WTC11 (cell line): ENCODE data around the gene CADM2. TPM values are rescaled to one million over a fixed set of nuclear protein-coding genes. Genes with fewer than 3 reads are reported as not detected.

Source experiments
- ATAC-seq: fragments of 200-7000 bp; cut with Tn5 transposase; 2 replicates; pipeline ENCODE4 v1.10.0; 2021; ENCODE audit warnings: mild to moderate bottlenecking, moderate library complexity
- CTCF ChIA-PET: fragments of 300-600 bp; sonication (Branson Sonifier 250); formaldehyde crosslinking; loops from one replicate; lab custom pipeline; 2021; ENCODE audit warnings: antibody characterized with exemption; lab: Charles Lee
- POLR2A ChIA-PET: fragments of 350-600 bp; sonication (Branson Sonifier 250); formaldehyde crosslinking; loops from one replicate; lab custom pipeline; 2021; ENCODE audit warnings: antibody characterized with exemption; lab: Charles Lee
- DNase-seq: peaks from one replicate; pipeline ENCODE4 v3.0.0; 2021; ENCODE audit warnings: low spot score
- H3K27ac Mint-ChIP-seq: 2 replicates; pipeline ENCODE4 v1.8.0; 2021; ENCODE audit warnings: mixed read lengths
- H3K27me3 Mint-ChIP-seq: 2 replicates; pipeline ENCODE4 v1.8.0; 2021; ENCODE audit warnings: low read depth, mild to moderate bottlenecking, moderate library complexity, mixed read lengths
- H3K36me3 Mint-ChIP-seq: 2 replicates; pipeline ENCODE4 v1.8.0; 2021; ENCODE audit warnings: mixed read lengths
- H3K4me1 Mint-ChIP-seq: 2 replicates; pipeline ENCODE4 v1.8.0; 2022; ENCODE audit warnings: mixed read lengths
- H3K4me3 Mint-ChIP-seq: 2 replicates; pipeline ENCODE4 v1.8.0; 2021; ENCODE audit warnings: mild to moderate bottlenecking, moderate library complexity, mixed read lengths
- H3K9me3 Mint-ChIP-seq: 2 replicates; pipeline ENCODE4 v1.8.0; 2021; ENCODE audit warnings: mixed read lengths
- CREB1 ChIP-seq: sonication (generic); formaldehyde crosslinking; IDR thresholded peaks from 2 replicates; pipeline ENCODE4 v1.8.0; 2023; ENCODE audit warnings: mild to moderate bottlenecking, missing genetic modification reagents
- EMX1 ChIP-seq: fragments of 250-450 bp; sonication (Bioruptor Pico); IDR thresholded peaks from 2 replicates; pipeline ENCODE4 v1.8.0; 2021; ENCODE audit warnings: mild to moderate bottlenecking
- FOXJ3 ChIP-seq: sonication (generic); formaldehyde crosslinking; IDR thresholded peaks from 2 replicates; pipeline ENCODE4 v1.9.0; 2021; ENCODE audit warnings: missing genetic modification reagents, mild to moderate bottlenecking, borderline replicate concordance
- GTF2I ChIP-seq: fragments of 250-450 bp; sonication (Bioruptor Pico); conservative IDR thresholded peaks from 2 replicates; pipeline ENCODE4 v1.4.0; 2021; ENCODE audit warnings: mild to moderate bottlenecking
- KAT7 ChIP-seq: sonication (generic); formaldehyde crosslinking; IDR thresholded peaks from 2 replicates; pipeline ENCODE4 v1.8.1; 2023; ENCODE audit warnings: missing genetic modification reagents, mild to moderate bottlenecking, borderline replicate concordance
- OVOL2 ChIP-seq: fragments of 250-450 bp; sonication (Bioruptor Pico); IDR thresholded peaks from 2 replicates; pipeline ENCODE4 v1.9.0; 2021; ENCODE audit warnings: mild to moderate bottlenecking, borderline replicate concordance
- PRRX2 ChIP-seq: fragments of 250-450 bp; sonication (Bioruptor Pico); IDR thresholded peaks from 2 replicates; pipeline ENCODE4 v1.8.0; 2021; ENCODE audit warnings: mild to moderate bottlenecking
- RELA ChIP-seq: sonication (generic); formaldehyde crosslinking; IDR thresholded peaks from 2 replicates; pipeline ENCODE4 v1.8.1; 2022; ENCODE audit warnings: missing genetic modification reagents, mild to moderate bottlenecking, borderline replicate concordance
- TCF7 ChIP-seq: sonication (generic); formaldehyde crosslinking; IDR thresholded peaks from 2 replicates; pipeline ENCODE4 v1.8.0; 2022; ENCODE audit warnings: mild to moderate bottlenecking, low read depth, missing genetic modification reagents, moderate library complexity
- ZNF138 ChIP-seq: sonication (generic); formaldehyde crosslinking; conservative IDR thresholded peaks from 2 replicates; pipeline ENCODE4 v1.8.1; 2022; ENCODE audit warnings: mild to moderate bottlenecking, moderate library complexity, missing genetic modification reagents
- ZNF219 ChIP-seq: sonication (generic); formaldehyde crosslinking; IDR thresholded peaks from 2 replicates; pipeline ENCODE4 v1.8.0; 2023; ENCODE audit warnings: missing genetic modification reagents, mild to moderate bottlenecking, borderline replicate concordance
- ZNF317 ChIP-seq: sonication (generic); formaldehyde crosslinking; IDR thresholded peaks from 2 replicates; pipeline ENCODE4 v1.8.1; 2023; ENCODE audit warnings: low read depth, mild to moderate bottlenecking, moderate library complexity, missing genetic modification reagents, borderline replicate concordance
- total RNA-seq: library from RNA; stranded (reverse); gene quantifications from 3 replicates; pipeline ENCODE4 v1.2.3, GENCODE V29; 2021
- TF ChIP-seq, protein P1 (sequence below): sonication (generic); formaldehyde crosslinking; IDR thresholded peaks from 2 replicates; pipeline ENCODE4 v1.8.0; 2023; ENCODE audit warnings: mild to moderate bottlenecking, missing genetic modification reagents
- TF ChIP-seq, protein P2 (sequence below): sonication (generic); formaldehyde crosslinking; conservative IDR thresholded peaks from 2 replicates; pipeline ENCODE4 v1.8.1; 2023; ENCODE audit warnings: mild to moderate bottlenecking, low read depth, missing genetic modification reagents, moderate library complexity
- TF ChIP-seq, protein P3 (sequence below): fragments of 250-450 bp; sonication (Bioruptor Pico); IDR thresholded peaks from 2 replicates; pipeline ENCODE4 v2.1.2; 2022; ENCODE audit warnings: mild to moderate bottlenecking, moderate library complexity
- TF ChIP-seq, protein P4 (sequence below): sonication (generic); formaldehyde crosslinking; IDR thresholded peaks from 2 replicates; pipeline ENCODE4 v1.8.1; 2022; ENCODE audit warnings: mild to moderate bottlenecking, moderate library complexity, missing genetic modification reagents
- TF ChIP-seq, protein P5 (sequence below): sonication (generic); formaldehyde crosslinking; IDR thresholded peaks from 2 replicates; pipeline ENCODE4 v1.8.0; 2023; ENCODE audit warnings: missing genetic modification reagents, mild to moderate bottlenecking, borderline replicate concordance
- TF ChIP-seq, protein P6 (sequence below): sonication (generic); formaldehyde crosslinking; IDR thresholded peaks from 2 replicates; pipeline ENCODE4 v1.8.1; 2023; ENCODE audit warnings: mild to moderate bottlenecking, missing genetic modification reagents

The CADM2 gene
- total RNA-seq, 1 experiment from 2014 or later: 18.8 TPM

DNA sequence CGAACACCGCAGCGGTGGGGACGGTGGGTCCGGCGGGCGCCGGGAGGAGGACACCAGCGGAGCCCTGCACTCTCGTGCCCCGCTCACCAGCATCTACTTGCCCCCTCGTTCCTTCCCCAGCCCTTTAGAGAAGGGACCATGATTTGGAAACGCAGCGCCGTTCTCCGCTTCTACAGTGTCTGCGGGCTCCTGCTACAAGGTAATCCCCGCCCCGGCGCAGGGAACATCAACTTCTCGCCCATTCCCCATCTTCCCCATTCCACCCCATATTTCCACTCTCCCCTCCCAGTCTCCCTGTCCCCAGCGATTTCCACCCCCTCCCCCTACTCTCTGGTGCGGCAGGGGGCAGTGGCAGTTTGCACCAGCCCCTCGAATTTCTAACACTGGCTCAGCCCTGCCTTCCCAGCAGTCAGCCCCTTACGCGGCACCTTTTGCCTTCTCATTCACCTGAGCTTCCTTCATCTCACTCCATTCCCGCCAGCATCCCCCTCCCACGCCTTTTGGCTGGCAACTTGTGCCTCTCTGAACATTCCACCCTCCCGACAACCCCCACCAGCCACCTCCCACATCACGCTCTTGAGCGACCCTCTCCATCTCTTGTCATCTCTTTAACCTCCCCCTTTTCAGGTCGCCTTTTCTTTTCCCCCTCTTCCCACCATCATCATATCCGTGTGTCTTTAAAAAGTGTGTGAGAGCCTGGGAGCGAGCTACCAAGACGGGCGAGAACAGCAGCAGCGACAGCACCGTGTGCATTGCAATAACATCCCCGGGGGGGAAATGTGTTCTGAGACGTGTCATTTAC is 882 bp downstream of the CADM2 start (continued):
- TF ChIP-seq, protein P1, sequence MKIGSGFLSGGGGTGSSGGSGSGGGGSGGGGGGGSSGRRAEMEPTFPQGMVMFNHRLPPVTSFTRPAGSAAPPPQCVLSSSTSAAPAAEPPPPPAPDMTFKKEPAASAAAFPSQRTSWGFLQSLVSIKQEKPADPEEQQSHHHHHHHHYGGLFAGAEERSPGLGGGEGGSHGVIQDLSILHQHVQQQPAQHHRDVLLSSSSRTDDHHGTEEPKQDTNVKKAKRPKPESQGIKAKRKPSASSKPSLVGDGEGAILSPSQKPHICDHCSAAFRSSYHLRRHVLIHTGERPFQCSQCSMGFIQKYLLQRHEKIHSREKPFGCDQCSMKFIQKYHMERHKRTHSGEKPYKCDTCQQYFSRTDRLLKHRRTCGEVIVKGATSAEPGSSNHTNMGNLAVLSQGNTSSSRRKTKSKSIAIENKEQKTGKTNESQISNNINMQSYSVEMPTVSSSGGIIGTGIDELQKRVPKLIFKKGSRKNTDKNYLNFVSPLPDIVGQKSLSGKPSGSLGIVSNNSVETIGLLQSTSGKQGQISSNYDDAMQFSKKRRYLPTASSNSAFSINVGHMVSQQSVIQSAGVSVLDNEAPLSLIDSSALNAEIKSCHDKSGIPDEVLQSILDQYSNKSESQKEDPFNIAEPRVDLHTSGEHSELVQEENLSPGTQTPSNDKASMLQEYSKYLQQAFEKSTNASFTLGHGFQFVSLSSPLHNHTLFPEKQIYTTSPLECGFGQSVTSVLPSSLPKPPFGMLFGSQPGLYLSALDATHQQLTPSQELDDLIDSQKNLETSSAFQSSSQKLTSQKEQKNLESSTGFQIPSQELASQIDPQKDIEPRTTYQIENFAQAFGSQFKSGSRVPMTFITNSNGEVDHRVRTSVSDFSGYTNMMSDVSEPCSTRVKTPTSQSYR (CRISPR knock-in tag): 0 out of 2 replicates have a peak, but pooled peaks have one; percentile 58
- TF ChIP-seq KAT7: 0 out of 2 replicates have a peak, but pooled peaks have one; percentile 16
- TF ChIP-seq, all 79 proteins: peak for 4

DNA sequence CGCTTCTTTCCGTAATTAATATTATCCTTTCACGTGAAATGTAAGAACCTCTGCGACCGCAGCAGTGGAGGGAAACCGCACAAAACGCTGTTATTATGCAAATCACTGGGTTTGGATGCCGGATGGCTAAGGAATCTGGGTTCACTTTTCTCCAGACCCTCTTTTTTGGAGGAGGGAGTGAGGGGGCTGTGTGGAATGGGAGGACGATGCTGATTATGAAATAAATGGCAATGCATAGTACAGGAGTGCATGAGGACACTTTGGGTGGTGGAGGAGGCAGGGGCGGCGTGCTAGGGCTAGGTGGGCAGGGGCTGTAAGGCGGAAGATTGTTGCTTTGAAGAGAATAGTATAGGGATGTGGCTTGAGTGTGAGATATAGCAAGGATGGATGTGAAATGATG is 1.8 kb downstream of the CADM2 start:
- H3K27ac Mint-ChIP-seq: peak overlapping the region; percentile 66; the same call in 1 of the 2 replicates

DNA sequence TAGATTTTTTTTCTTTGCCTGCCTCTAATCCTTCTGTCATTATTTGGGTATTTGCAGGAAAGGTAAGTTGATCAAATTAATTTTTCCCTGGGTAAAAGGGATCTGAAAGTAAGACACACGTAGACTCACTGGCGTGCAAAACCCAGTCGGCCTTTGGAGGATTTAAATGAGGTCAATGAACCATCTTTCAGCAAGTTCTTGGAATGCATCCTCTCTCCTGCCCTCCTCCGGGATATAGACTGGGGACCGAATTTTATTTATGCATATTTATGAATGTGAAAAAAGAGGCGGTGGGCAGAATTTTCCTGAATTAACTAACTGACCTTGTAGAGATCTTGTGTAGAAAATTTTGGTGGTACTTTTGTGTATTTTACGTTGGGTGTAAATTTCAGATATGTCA is 2.2 kb downstream of the CADM2 start:
- POLR2A ChIA-PET: no interaction called here
- H3K27me3 Mint-ChIP-seq: no peaks in the 10 kb centered on the region
- peak overlapping the region; percentile 99 for H3K4me3 Mint-ChIP-seq
- no peak overlapping the region for H3K27ac Mint-ChIP-seq
- H3K4me1 Mint-ChIP-seq: peaks cover 64% of the 10 kb centered on the region
- CTCF ChIA-PET: no interaction called here
- no peak for DNase-seq
- TF ChIP-seq ZNF317 (CRISPR knock-in tag) (no peak), OVOL2 (no peak), FOXJ3 (CRISPR knock-in tag) (no peak), TCF7 (CRISPR knock-in tag) (no peak), RELA (no peak), PRRX2 (CRISPR knock-in tag) (no peak), ZNF219 (no peak), CREB1 (CRISPR knock-in tag) (no peak), GTF2I (no peak), EMX1 (CRISPR knock-in tag) (no peak)
- TF ChIP-seq, protein P2, sequence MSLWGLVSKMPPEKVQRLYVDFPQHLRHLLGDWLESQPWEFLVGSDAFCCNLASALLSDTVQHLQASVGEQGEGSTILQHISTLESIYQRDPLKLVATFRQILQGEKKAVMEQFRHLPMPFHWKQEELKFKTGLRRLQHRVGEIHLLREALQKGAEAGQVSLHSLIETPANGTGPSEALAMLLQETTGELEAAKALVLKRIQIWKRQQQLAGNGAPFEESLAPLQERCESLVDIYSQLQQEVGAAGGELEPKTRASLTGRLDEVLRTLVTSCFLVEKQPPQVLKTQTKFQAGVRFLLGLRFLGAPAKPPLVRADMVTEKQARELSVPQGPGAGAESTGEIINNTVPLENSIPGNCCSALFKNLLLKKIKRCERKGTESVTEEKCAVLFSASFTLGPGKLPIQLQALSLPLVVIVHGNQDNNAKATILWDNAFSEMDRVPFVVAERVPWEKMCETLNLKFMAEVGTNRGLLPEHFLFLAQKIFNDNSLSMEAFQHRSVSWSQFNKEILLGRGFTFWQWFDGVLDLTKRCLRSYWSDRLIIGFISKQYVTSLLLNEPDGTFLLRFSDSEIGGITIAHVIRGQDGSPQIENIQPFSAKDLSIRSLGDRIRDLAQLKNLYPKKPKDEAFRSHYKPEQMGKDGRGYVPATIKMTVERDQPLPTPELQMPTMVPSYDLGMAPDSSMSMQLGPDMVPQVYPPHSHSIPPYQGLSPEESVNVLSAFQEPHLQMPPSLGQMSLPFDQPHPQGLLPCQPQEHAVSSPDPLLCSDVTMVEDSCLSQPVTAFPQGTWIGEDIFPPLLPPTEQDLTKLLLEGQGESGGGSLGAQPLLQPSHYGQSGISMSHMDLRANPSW: no peak
- TF ChIP-seq, protein P3, sequence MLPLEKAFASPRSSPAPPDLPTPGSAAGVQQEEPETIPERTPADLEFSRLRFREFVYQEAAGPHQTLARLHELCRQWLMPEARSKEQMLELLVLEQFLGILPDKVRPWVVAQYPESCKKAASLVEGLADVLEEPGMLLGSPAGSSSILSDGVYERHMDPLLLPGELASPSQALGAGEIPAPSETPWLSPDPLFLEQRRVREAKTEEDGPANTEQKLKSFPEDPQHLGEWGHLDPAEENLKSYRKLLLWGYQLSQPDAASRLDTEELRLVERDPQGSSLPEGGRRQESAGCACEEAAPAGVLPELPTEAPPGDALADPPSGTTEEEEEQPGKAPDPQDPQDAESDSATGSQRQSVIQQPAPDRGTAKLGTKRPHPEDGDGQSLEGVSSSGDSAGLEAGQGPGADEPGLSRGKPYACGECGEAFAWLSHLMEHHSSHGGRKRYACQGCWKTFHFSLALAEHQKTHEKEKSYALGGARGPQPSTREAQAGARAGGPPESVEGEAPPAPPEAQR (CRISPR knock-in tag): no peak
- TF ChIP-seq, protein P4, sequence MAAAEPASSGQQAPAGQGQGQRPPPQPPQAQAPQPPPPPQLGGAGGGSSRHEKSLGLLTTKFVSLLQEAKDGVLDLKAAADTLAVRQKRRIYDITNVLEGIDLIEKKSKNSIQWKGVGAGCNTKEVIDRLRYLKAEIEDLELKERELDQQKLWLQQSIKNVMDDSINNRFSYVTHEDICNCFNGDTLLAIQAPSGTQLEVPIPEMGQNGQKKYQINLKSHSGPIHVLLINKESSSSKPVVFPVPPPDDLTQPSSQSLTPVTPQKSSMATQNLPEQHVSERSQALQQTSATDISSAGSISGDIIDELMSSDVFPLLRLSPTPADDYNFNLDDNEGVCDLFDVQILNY (CRISPR knock-in tag): no peak
- TF ChIP-seq, protein P5, sequence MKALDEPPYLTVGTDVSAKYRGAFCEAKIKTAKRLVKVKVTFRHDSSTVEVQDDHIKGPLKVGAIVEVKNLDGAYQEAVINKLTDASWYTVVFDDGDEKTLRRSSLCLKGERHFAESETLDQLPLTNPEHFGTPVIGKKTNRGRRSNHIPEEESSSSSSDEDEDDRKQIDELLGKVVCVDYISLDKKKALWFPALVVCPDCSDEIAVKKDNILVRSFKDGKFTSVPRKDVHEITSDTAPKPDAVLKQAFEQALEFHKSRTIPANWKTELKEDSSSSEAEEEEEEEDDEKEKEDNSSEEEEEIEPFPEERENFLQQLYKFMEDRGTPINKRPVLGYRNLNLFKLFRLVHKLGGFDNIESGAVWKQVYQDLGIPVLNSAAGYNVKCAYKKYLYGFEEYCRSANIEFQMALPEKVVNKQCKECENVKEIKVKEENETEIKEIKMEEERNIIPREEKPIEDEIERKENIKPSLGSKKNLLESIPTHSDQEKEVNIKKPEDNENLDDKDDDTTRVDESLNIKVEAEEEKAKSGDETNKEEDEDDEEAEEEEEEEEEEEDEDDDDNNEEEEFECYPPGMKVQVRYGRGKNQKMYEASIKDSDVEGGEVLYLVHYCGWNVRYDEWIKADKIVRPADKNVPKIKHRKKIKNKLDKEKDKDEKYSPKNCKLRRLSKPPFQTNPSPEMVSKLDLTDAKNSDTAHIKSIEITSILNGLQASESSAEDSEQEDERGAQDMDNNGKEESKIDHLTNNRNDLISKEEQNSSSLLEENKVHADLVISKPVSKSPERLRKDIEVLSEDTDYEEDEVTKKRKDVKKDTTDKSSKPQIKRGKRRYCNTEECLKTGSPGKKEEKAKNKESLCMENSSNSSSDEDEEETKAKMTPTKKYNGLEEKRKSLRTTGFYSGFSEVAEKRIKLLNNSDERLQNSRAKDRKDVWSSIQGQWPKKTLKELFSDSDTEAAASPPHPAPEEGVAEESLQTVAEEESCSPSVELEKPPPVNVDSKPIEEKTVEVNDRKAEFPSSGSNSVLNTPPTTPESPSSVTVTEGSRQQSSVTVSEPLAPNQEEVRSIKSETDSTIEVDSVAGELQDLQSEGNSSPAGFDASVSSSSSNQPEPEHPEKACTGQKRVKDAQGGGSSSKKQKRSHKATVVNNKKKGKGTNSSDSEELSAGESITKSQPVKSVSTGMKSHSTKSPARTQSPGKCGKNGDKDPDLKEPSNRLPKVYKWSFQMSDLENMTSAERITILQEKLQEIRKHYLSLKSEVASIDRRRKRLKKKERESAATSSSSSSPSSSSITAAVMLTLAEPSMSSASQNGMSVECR (CRISPR knock-in tag): no peak
- no peaks in the 10 kb centered on the region for H3K36me3 Mint-ChIP-seq
- ATAC-seq: no peak
- no peaks in the 10 kb centered on the region for H3K9me3 Mint-ChIP-seq

More for the DNA sequence above, 1.8 kb downstream of the CADM2 start:
- no peaks in the 10 kb centered on the region for H3K9me3 Mint-ChIP-seq
- H3K4me1 Mint-ChIP-seq: peaks cover 60% of the 10 kb centered on the region
- ChIA-PET POLR2A (no interaction called here), CTCF (no interaction called here)
- H3K36me3 Mint-ChIP-seq: no peaks in the 10 kb centered on the region
- TF ChIP-seq ZNF138 (CRISPR knock-in tag): no peak
- TF ChIP-seq, protein P6, sequence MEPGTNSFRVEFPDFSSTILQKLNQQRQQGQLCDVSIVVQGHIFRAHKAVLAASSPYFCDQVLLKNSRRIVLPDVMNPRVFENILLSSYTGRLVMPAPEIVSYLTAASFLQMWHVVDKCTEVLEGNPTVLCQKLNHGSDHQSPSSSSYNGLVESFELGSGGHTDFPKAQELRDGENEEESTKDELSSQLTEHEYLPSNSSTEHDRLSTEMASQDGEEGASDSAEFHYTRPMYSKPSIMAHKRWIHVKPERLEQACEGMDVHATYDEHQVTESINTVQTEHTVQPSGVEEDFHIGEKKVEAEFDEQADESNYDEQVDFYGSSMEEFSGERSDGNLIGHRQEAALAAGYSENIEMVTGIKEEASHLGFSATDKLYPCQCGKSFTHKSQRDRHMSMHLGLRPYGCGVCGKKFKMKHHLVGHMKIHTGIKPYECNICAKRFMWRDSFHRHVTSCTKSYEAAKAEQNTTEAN (CRISPR knock-in tag): 0 out of 2 replicates have a peak, but pooled peaks have one; percentile 43
- ATAC-seq (no peak), DNase-seq (no peak)
- H3K27me3 Mint-ChIP-seq: no peaks in the 10 kb centered on the region
- peak overlapping the region; percentile 99 for H3K4me3 Mint-ChIP-seq
